ENCODE data around the gene SUN1.

- TF ChIP-seq GATA2 (IDR thresholded peaks at IDR 0.05; ENCODE audit: low read depth, low read length) (no peak), GATA3 (IDR thresholded peaks at IDR 0.05; ENCODE audit: low read depth, low read length) (no peak)
Observed at GRCh38 chr7:885893-886625, 53.8 kb downstream of the SUN1 start.

Measured in SH-SY5Y (cell line).